Activated T-helper 1 cell treated with Interleukin-2 at 50 U/mL for 16 hours (primary cell): Measurements from ENCODE around the gene NR5A2.
"Not testable (repeated sequence)": the region's sequence is repeated elsewhere in the genome, so short reads cannot be mapped to it uniquely, and the experiment has no call there.

Experiments used
- DNase-seq: peaks from one replicate; pipeline ENCODE4 v3.0.0-alpha.2; 2020; ENCODE audit warnings: low read depth

NR5A2 gene

DNA sequence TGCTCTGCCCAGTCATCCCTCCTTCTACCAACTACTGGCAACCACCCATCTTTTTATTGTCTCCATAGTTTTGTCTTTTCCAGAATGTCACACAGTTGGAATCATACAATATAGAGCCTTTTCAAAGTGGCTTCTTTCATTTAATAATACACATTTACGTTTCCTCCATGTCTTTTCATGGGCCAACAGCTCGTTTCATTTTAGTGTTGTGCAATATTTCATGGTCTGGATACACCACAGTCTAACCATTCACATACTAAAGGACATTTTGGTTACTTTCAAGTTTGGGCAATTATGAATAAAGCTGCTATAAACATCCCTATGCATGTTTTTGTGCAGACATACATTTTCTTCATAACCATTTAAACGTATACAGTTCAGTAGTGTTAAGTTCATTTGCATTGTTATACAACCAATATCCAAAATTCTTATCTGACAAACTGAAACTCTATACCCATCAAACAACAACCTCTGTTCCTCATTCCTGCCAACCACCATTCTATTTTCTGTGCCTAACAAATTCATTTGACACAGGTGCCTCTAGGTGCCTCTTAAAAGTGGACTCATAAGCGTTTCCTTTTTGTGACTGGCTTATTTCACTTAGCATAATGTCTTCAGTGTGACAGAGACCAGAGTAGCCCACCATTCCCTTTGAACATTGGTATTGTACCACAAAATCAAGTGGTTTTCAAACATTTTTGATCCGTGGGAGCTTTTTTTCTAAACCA is 138.1 kb downstream of the NR5A2 start:
- DNase-seq = no peak

DNA sequence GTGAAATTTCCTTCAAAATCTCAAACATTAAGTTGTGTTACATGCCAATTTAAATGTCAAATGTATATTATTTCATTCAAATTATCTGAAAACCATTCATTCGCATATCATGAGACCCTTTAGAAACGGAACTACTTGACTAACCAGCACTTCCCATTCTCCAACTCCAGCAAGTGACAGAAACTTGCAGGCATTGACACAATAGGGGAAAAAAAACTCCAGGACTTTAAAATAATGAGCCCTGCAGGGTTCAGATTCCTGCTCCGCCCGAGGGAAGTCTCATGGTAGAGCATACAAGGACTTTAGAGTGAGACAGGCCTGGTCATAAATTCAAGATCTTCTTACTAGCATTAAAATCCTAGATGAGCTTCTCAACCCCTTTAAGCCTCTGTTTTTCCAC is 138.9 kb downstream of the NR5A2 start:
- DNase-seq = no peak

DNA sequence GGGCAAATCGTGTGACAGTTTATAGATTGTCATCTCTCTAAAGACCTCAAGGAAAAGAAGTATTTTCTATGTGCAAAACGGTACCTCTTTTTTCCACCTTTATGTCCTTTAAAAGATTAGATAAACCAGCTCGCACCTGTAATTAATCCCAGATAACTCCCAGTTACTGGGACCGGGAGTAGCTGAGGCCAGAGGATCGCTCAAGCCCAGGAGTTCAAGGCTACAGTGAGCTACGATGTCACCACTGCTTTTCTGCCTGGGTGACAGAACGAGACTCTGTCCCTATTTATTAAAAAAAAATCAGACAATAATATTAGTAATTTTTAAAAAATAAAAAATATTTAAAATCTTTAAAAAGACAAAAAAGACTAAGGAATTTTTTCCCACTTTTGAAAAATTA is 141.4 kb downstream of the NR5A2 start:
- no peak for DNase-seq

DNA sequence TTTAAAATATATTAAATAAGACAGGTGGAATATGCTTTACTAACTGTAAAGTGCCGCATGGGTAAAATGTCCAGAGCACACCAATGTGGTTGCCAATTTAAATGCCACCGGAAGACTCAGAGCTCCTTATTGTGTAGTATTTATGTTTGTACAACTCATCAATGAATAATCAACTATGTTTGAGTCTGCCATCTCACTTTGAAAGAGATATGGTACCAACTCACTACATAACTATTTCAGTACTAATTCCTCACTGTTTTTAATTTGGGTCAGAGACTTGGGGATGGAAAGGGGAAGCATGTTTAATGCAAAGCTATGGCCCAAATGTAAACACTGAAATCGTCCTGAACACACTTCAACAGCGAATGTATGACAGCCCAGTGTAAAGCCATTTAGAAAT is 144.8 kb downstream of the NR5A2 start:
- DNase-seq = no peak

DNA sequence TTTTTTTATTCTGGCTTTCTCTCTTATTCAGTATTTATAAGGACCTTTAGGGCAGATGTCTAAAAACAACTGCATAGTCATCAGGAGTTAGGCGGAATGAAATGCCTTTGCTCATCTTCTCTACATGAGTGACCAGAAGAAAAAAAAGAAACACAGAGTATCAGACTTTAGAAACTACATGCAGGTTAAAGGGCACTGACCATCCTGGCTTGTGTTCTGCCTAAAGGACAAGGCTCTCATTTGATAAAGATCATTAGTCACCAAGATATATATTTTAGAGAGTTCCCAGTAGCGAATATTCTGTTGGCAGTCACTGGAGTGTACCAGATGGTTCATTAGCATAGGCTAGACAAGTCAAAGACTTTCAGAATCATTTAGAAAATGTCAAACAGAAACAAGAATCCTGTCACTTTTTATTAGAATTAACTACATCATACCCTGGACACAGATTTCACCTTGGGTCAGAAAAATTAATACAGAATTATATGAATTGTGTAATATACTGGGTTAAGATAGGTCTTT is 145.6 kb downstream of the NR5A2 start:
- no peak for DNase-seq

DNA sequence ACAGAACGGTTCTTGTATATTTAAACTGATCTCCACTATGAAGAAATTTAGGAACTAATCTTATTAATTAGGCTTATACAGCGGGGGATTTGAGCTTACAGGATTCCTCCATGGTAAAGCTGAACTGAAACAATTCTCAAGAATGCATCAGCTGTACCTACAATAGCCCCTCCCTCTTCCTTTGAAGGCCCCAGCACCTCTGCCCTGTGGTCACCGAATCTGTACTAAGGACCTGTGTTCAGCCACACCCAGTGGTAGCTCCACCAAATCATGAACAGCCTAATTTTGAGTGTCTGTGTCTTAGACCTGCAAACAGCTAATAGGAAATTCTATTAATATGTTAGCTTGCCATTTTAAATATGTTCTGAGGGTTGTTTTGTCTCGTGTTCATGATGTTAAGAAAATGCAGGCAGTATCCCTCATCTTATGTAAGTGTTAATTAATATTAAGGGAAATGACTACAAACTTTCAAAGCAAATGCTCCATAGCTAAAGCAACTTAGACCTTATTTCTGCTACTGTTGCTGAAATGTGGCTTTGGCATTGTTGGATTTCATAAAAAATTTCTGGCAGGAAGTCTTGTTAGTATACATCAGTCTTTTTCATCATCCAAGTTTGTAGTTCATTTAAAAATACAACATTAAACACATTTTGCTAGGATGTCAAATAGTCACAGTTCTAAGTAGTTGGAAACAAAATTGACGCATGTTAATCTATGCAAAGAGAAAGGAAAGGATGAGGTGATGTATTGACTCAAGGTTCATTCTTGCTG is 147.2 kb downstream of the NR5A2 start:
- DNase-seq = no peak

DNA sequence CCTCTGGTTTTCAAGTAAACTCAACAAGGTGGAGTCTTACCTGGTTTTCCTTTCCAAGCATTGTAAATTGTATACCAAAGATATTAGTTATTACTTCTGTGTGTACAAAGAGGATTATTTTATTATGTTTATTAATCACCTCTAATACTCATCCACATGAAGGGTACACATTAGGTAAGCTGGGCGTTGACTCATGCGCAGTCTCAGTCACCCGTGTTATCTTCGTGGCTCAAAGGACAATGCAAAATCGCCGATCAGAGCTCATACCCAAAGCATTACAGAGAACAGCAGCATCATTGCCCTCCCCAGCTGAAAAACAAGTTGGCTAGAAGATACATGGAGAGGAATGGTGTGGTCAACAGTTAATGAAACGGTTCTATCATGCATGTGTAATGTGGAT is 148.7 kb downstream of the NR5A2 start:
- no peak for DNase-seq

DNA sequence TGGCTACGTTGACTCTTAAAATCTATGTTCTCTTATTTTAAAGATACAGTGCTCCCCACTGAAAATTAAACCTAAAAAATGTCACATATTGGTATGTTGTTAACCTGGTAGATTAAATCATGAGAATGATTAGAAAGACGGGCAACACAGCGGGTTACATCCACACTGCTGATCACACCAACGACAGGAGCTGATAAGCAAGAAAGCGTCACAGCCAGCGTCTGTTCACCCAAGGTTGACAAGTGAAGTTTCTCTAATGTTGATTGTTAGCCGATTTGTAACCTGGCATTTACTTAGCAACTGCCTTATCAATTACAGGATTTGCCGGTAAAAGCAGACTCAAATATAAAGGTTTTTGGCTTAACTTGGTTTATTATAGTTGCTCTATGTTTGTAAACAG is 149.3 kb downstream of the NR5A2 start:
- DNase-seq = no peak

DNA sequence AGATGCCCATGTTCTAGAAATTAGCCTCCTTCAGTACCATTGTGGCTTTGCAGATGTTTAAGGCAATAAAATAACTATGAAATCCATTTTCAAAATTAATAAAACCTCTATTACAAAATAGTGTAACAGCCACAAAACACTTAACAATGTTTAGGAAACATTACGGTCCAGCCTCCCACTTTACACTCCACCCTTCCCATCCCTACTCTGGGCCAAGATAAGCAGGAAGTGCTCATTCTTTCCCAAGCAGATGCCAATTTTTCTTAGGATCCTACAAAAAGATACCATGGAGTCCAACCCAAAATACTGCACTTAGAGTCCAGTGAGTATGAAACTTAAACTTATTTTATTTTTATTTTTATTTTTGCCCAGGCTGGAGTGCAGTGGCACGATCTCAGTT is 150.8 kb downstream of the NR5A2 start:
- no peak for DNase-seq

DNA sequence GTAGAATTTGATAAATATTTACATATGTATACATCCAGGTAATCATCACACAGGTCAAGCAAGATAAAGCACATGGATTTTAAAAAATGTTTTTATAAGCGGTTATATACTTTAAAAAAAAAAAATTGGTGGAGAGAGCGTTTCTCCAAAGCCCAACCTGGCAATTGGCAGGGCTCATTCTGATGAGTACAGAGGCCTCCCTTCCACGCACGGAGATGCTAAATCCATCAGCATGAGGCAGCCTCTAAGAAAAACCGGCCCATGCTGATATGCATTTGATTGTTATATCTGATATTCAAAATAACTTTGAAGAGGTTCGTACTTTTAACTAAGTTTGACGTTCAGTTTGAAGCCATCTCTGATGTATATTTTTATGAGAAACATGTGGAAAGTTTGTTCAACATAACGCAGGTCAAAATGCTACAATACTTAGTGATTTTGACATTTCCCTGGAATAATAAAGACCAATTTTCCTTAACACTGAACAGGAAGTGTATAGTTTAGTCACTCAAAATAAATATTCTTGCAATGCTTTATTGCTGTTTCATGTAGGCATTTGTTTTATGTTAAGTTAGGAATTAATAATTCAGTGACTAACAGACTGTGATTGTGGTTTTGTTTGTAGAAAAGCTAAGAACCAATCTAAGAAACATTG is 151.7 kb downstream of the NR5A2 start:
- DNase-seq = no peak

DNA sequence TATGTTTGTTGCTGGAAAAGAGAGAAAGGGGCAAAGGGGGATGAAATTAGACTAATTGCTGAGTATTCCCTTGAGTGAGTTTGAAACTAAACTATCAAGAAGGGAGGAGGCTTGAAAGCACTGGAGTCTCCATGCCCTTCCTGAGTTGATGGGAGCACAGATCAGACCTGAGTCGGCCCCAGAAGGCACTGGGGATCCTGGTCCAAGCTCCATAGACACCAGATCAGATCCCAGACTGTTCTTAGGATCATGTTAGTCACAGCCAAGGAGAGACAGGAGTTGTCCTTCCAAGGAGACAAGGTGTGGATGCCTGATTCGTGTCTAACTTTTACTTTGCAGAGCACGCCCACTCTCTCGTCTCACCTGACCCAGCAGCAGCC is 152.3 kb downstream of the NR5A2 start:
- DNase-seq = no peak

DNA sequence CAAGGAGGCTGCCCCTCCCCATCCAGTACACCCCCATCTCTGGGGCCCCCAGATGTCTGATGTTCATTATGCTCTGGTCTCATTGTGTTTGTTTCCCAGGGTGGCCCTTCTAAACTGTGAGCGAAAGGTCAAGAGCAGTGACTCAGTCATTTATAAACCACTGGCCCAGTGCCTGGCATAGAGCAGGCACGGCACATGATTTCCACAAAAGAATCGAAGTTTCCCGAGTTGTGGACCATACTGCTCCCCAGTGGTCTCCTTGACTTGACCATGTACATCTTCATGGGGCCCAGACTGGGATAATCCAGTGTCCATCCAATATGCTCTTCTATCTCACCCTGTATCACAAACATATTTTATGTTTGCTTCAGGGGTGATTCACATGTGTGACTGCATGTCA is 153.3 kb downstream of the NR5A2 start:
- no peak for DNase-seq

DNA sequence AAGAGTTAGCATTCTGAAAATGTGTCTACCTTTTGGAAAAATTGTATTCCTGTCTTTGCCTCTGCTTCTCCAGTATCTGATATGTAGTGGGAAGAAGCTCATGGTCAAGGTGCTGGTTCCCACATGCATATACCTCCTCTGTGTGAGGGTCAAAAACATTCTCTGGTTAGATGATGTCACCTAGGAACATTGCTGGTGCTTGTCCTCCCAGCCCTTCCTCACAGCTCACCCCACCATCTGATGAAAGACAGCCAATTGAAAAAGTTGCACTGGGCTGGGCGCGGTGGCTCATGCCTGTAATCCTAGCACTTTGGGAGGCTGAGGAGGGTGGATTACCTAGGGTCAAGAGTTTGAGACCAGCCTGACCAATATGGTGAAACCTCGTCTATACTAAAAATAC is 154.4 kb downstream of the NR5A2 start:
- DNase-seq = no peak

DNA sequence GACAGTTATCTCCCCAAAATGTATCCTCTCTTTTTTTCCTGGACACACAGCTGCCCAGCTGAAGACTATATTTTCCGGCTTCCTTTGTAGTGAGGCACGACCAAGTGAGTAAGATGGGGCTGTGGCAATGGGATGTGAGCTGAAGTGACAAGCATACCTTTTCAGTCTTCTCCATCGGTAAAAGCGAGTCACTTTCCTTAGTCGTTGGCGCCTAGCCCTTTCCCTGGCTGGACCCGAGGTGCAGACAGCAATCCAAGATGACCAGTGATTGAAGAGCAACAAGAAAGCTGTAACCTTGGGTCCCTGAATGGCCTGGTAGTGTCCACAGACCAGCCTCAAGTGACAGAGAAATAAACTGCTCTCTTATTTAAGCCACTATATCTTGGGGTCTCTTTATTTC is 155.2 kb downstream of the NR5A2 start:
- DNase-seq = no peak

DNA sequence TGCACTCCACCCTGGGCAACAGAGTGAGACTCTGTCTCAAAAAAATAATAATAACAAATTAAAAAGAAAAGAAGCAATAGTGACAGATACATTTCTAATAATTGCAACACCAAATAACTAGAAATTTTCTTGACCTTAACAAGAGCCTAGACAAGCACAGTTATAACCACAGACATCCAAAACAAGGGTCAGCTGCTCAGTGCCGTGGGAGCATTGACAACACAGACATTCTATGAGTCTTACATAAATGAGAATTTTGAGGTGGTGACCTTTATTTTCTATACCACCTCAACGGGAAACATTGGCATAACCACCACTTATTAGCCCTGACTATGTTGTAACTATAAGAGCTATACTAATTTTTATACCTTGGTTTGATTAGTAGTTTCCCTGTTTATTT is 156.1 kb downstream of the NR5A2 start:
- no peak for DNase-seq

DNA sequence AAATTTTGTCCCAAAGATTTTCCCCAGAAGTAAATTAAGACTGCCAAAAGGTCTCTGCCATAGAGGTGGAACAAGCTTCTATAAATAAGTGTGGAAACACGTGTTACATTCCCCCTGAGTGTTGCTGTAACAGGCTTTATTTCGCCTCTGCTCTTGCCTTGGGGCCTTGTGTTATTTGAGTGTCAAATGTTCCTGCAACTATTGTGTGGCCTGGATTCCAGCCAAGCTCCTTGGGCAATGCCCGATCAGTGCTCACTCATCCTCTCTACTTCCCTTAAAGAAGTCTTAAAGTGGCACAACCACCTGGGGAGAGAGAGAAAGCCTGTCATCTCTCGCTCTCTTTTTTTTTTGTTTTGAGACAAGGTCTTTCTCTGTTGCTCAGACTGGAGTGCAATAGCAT is 156.7 kb downstream of the NR5A2 start:
- no peak for DNase-seq

DNA sequence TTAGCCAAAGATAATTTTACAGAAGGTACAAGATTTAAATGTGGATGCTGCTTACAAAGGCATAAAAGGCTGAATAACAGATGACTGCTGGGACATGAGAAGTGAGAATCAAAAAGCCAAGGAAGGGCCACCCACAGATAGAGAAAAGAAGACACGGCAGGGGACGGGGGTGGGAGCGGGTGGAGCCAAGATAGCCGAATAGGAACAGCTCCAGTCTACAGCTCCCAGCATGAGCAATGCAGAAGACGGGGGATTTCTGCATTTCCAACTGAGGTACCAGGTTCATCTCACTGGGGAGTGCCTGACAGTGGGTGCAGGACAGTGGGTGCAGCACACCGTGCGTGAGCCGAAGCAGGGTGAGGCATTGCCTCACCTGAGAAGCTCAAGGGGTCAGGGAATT is 157.7 kb downstream of the NR5A2 start:
- DNase-seq = not testable (repeated sequence)

DNA sequence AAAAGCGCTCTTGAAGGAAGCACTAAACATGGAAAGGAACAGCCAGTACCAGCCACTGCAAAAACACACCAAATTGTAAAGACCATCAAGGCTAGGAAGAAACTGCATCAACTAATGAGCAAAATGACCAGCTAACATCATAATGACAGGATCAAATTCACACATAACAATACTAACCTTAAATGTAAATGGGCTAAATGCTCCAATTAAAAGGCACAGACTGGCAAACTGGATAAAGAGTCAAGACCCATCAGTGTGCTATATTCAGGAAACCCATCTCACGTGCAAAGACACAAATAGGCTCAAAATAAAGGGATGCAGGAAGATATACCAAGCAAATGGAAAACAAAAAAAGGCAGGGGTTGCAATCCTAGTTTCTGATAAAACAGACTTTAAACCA is 159.8 kb downstream of the NR5A2 start:
- not testable (repeated sequence) for DNase-seq

DNA sequence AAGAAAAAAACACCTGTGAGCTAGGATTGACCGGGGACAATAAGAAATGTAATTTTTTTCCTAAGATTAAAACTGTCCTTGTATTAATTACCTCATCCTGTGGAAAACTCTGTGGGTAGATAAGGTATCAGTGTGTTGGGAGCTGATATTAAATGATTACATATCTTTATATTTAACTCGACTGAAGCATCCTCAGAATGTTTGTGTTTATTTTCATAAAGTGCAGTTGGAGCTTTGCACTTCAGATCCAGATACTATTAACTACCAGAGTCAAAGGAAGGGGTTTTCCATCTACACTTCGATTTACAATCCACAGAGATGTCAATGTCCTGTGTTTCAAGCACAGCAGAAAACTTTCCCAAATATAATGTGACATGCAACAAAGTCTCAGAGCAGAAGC is 164.5 kb downstream of the NR5A2 start:
- no peak for DNase-seq

DNA sequence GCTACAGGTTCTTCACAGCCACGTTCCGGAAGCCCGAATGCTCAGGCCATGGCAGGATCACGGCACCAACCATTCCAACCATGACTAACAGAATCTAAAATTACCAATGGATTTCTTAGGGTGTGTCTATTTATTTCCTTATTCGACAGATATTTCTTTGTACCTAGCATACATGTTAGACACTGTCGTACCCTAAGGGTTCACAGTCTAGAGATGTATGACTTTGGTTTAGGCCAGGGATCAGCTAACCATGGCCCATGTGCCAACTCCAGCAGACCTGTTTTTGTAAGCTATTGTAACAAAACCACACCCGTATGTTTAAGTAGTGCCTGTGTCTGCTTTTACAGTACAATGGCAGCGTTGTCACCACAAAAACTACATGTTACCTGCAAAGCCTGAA is 167.0 kb downstream of the NR5A2 start:
- DNase-seq = no peak

DNA sequence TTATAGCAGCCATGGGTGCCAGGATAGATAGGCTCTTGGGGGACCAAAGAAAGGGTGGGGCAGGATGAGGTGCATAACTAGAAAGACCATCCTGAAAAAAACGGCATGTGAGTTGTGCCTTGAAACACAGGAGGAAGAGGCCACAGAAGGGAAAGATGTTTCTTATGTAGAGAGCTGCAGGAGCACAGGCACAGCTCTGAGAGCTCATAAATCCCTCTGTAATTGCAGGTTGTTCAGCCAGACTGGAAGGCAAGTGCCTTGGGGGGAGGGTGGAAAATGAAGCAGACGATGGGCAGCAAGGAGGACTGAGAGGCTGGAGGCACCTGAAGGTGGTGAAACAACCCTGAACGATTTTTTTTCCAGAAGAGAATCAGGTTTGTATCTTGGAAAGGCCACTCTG is 170.7 kb downstream of the NR5A2 start:
- no peak for DNase-seq

DNA sequence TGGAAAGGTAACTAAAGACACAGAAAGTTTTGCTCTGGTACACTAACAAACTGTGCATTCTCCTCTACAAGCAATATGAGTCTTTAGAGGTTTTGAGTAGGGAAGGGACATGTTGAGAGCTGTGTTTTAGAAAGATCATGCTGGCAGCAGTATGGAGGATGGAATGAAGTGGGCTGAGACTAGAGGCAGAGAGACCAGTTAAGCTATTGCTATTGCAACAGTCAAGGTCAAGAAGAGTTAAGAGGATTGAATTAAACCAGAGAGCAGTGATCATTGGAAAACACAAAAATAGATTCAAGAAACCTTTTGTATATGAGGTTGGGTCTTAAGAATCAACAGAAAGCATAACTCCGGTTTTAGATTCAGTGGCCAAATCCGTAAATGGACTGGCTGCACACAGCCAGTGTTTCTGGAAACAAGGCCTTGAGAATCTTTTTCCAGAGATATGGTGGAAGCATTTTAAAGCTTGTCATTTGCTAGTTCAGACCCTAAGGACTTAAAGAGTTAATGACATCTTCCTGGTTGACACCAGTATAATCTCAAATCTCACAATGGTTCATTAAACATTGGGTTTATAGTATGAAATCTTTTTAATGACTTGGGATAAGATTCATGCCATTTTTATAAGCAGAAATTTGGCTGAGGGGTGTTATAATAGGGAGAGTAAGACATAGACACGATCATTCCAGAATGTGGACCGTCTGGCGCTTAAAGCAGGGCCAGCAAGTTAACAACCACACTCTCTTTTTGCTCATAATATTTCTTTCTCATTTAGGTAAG is 177.9 kb downstream of the NR5A2 start:
- no peak for DNase-seq
